ENCODE results near the gene DPYD. TPM values are rescaled to one million over a fixed set of nuclear protein-coding genes. Genes with fewer than 3 reads are reported as not detected.

Gene DPYD
- total RNA-seq, 1 donor from 2014 or later = 8.5 TPM

DNA sequence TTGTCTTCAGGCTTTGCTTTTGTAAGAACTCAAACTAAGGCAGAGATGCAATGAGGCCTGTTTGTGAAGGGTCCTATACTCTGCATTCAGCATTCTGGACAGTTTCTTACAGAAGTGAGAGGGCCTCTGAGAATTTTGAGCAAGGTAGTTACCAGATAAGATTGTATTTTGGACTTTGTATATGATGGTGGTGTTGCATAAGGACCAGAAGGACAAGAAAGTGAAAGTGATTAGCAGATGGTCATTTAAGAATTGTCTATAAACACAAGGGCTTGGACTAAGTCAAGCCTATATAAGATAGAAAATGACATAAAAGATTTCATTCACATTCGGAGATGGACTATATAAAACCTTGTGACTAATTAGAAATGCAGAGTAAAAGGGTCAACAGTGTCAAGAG, 662.2 kb downstream of the DPYD start:
- no peak overlapping the region for H3K27ac Mint-ChIP-seq
- H3K9me3 Mint-ChIP-seq = no peaks in the 10 kb centered on the region
- no peaks in the 10 kb centered on the region for H3K36me3 Mint-ChIP-seq

DNA sequence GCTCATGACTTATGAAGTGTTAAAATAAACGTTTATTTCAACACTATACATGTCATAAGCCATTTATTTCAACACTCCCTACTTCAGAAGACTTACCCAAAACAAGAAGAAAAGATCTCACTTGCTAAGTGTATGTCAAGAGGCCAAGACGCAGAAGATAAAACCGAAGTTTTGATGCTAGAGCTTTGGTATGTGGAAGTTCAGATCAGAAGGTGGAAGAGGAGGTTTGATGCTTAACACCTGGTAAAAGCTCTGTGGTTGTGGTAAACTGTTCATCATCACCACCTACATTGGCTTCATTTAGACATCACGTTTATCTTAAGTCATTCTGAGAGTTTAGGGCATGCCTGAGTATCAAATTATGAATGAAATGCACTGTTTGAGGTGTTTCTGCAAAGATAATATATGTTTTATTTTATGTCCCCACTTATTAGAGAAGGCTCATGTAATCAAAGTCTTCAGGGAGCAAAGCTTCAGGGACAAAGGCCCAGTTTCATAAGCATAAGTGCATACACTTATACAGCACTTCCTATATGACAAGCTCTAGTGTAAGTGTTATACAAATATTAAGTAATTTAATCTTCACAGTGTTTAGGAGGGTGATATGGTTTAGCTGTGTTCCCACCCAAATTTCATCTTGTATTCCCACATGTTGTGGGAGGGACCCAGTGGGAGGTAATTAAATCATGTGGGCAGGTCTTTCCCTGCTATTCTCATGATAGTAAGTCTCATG, 665.9 kb downstream of the DPYD start:
- DNase-seq (ENCODE audit: extremely low spot score, unreplicated experiment) = no peak
- Mint-ChIP-seq H3K27ac (no peak overlapping the region), H3K4me3 (no peak overlapping the region), H3K9me3 (no peaks in the 10 kb centered on the region), H3K27me3 (no peaks in the 10 kb centered on the region), H3K4me1 (ENCODE audit: unreplicated experiment) (no peaks in the 10 kb centered on the region), H3K36me3 (no peaks in the 10 kb centered on the region)
- TF ChIP-seq, protein P1, sequence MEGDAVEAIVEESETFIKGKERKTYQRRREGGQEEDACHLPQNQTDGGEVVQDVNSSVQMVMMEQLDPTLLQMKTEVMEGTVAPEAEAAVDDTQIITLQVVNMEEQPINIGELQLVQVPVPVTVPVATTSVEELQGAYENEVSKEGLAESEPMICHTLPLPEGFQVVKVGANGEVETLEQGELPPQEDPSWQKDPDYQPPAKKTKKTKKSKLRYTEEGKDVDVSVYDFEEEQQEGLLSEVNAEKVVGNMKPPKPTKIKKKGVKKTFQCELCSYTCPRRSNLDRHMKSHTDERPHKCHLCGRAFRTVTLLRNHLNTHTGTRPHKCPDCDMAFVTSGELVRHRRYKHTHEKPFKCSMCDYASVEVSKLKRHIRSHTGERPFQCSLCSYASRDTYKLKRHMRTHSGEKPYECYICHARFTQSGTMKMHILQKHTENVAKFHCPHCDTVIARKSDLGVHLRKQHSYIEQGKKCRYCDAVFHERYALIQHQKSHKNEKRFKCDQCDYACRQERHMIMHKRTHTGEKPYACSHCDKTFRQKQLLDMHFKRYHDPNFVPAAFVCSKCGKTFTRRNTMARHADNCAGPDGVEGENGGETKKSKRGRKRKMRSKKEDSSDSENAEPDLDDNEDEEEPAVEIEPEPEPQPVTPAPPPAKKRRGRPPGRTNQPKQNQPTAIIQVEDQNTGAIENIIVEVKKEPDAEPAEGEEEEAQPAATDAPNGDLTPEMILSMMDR (conservative IDR thresholded peaks at IDR 0.05) = no peak

More for the DNA sequence above, 662.2 kb downstream of the DPYD start:
- H3K4me1 Mint-ChIP-seq (ENCODE audit: unreplicated experiment) = no peaks in the 10 kb centered on the region
- no peak overlapping the region for H3K4me3 Mint-ChIP-seq
- H3K27me3 Mint-ChIP-seq = no peaks in the 10 kb centered on the region
- TF ChIP-seq, protein P1 (conservative IDR thresholded peaks at IDR 0.05) = no peak
- DNase-seq (ENCODE audit: extremely low spot score, unreplicated experiment) = no peak

DNA sequence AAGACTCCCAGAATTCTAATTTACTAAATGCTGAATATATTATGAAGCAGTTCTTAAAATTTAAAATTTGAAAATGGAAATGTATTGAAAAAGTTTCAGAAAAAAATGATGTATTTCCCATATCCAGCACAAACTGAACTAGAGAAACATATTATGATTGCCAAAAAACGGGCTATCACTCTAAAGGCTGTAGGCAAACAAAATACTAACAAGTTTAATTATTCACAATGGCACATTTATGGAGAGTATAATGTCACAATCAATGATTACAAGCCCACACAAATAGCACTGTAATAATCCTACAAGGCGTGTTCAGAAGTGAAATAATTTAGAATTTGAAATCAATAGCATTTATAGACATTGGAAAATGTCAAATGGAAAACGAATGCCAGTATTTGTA, 667.9 kb downstream of the DPYD start:
- Mint-ChIP-seq H3K27me3 (no peaks in the 10 kb centered on the region), H3K27ac (no peak overlapping the region), H3K4me3 (no peak overlapping the region), H3K9me3 (peaks cover 4% of the 10 kb centered on the region), H3K4me1 (ENCODE audit: unreplicated experiment) (no peaks in the 10 kb centered on the region), H3K36me3 (no peaks in the 10 kb centered on the region)
- DNase-seq (ENCODE audit: extremely low spot score, unreplicated experiment) = no peak
- TF ChIP-seq, protein P1 (conservative IDR thresholded peaks at IDR 0.05) = no peak

DNA sequence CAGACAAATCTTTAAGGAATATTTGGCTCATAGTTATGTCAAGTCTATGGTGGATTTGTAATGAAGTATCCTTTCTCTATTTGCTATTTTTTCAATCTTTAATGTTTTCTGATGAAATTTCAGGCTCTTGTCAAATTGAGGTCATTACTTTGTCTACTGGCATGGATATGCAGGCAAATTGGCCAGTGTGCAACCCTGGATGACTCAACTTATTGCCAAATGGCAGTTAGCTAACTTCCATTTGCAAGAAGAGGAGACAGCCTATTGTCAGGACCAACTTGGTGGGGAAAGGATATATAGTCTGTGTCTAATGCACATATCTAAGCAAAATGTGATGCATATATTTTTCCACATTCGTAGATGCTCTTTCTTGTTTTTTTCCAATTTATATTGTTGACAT, 668.8 kb downstream of the DPYD start:
- peaks cover 4% of the 10 kb centered on the region for H3K9me3 Mint-ChIP-seq
- no peak for DNase-seq (ENCODE audit: extremely low spot score, unreplicated experiment)
- H3K4me1 Mint-ChIP-seq (ENCODE audit: unreplicated experiment) = no peaks in the 10 kb centered on the region
- no peaks in the 10 kb centered on the region for H3K36me3 Mint-ChIP-seq
- H3K4me3 Mint-ChIP-seq = no peak overlapping the region
- no peaks in the 10 kb centered on the region for H3K27me3 Mint-ChIP-seq
- no peak overlapping the region for H3K27ac Mint-ChIP-seq
- TF ChIP-seq, protein P1 (conservative IDR thresholded peaks at IDR 0.05) = no peak

DNA sequence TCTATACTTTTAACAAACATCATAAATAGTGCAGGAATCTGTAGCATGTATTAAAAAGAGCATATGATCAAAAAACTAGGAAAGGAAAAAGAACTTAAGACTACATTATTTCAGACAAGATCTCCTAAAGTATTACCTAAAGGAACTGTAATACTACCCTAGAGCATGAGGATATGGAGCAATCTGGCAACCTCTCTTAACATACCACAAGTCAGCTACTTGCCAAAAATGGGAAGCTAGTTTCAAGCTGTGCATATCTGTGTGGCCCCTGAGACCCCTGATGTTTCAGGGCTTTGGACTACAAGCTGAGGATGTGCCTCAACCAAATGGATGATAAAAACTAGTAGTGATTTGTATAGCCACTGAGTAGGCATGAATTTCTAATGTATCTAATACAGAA, 673.6 kb downstream of the DPYD start:
- no peaks in the 10 kb centered on the region for H3K36me3 Mint-ChIP-seq

More for the DNA sequence above, 673.6 kb downstream of the DPYD start:
- Mint-ChIP-seq H3K4me1 (ENCODE audit: unreplicated experiment) (no peaks in the 10 kb centered on the region), H3K9me3 (peaks cover 4% of the 10 kb centered on the region), H3K27me3 (no peaks in the 10 kb centered on the region), H3K27ac (no peak overlapping the region), H3K4me3 (no peak overlapping the region)
- no peak for DNase-seq (ENCODE audit: extremely low spot score, unreplicated experiment)
- TF ChIP-seq, protein P1 (conservative IDR thresholded peaks at IDR 0.05) = no peak
